Measurements from ENCODE around the gene POLR2A. TPM values are rescaled to one million over a fixed set of nuclear protein-coding genes. Genes with fewer than 3 reads are reported as not detected.

Gene POLR2A
- total and polyA plus RNA-seq, 2 donors (not counting 3 experiments of a cell fraction or from before 2014, with no cell fraction given): 45.9 to 145 TPM

GRCh38 chr17:7490144-7490543 lies 6.0 kb downstream of the POLR2A start:
- no peak overlapping the region for H3K4me3 ChIP-seq (replicated peaks in 1 of 3; ENCODE audit: insufficient read depth in 1 of 3, low read depth in 1 of 3, low read length in 3 of 3)
- peaks cover 92% of the 10 kb centered on the region for H3K79me2 ChIP-seq (ENCODE audit: control insufficient read depth, insufficient read depth, low read length)
- no peaks in the 10 kb centered on the region for H3K9me3 ChIP-seq (replicated peaks; ENCODE audit: control insufficient read depth, insufficient read depth, low read length)
- no peaks in the 10 kb centered on the region for H3K9me1 ChIP-seq (replicated peaks; ENCODE audit: control insufficient read depth, extremely low read depth, insufficient read depth, low read length)
- no peaks in the 10 kb centered on the region for H3K27me3 ChIP-seq (ENCODE audit: control insufficient read depth in 2 of 2, insufficient read depth in 2 of 2, low read length in 2 of 2)
- POLR2A ChIA-PET: no interaction called here
- TF ChIP-seq POLR2AphosphoS5 (IDR thresholded peaks at IDR 0.05; ENCODE audit: insufficient read depth, low read depth, low read length) (no peak), JUN (IDR thresholded peaks at IDR 0.05; ENCODE audit: borderline replicate concordance, insufficient read depth, insufficient read length, low read depth) (no peak), FOS (IDR thresholded peaks at IDR 0.05; ENCODE audit: borderline replicate concordance, insufficient read depth, low read length) (no peak), POLR2A (IDR thresholded peaks at IDR 0.05; ENCODE audit: low read depth, low read length) (no peak), EZH2 (IDR thresholded peaks at IDR 0.05; ENCODE audit: borderline replicate concordance, low read depth, low read length, severe bottlenecking) (no peak), GATA2 (IDR thresholded peaks at IDR 0.05; ENCODE audit: insufficient read depth, insufficient read length, low read depth, low read length) (no peak), CTCF (IDR thresholded peaks at IDR 0.05; ENCODE audit: extremely low read depth in 1 of 2, insufficient read depth in 1 of 2, low read depth in 1 of 2, low read length in 2 of 2) (no peak), MYC (IDR thresholded peaks at IDR 0.05; ENCODE audit: low read depth, low read length) (no peak), MAX (IDR thresholded peaks at IDR 0.05; ENCODE audit: insufficient read depth, insufficient read length) (no peak)
- no peak overlapping the region for H3K9ac ChIP-seq (replicated peaks; ENCODE audit: extremely low read depth, insufficient read depth, low read length)
- H4K20me1 ChIP-seq (replicated peaks; ENCODE audit: control insufficient read depth, extremely low read depth, insufficient read depth, low read length): peaks cover 8% of the 10 kb centered on the region
- H3K4me2 ChIP-seq (ENCODE audit: insufficient read depth, low read length): no peak overlapping the region
- FAIRE-seq (no peak), DNase-seq (ENCODE audit: low read depth, low spot score) (no peak)
- no TSS peak for BruUV-seq (replicated peaks)
- CTCF ChIA-PET: interaction anchor here (0.6 to 1.6 kb wide), 3 partner anchors 49 to 71 kb away, joined by 3 to 4 read pairs (median 4); no protein-coding TSS in a partner anchor
- dilution Hi-C loops (cut with MboI; ENCODE audit: extremely low pct_ligation_motif_present, low sequenced_read_pairs): no loop called here
- intact Hi-C loops (cut with micrococcal nuclease): no loop called here
- H2AFZ ChIP-seq (ENCODE audit: low read depth, low read length): no peak overlapping the region
- H3K36me3 ChIP-seq (ENCODE audit: control insufficient read depth in 2 of 2, extremely low read depth in 1 of 2, insufficient read depth in 2 of 2, low read length in 2 of 2): no peaks in the 10 kb centered on the region
- H3K4me1 ChIP-seq (ENCODE audit: control insufficient read depth, extremely low read depth, insufficient read depth, low read length): peaks cover 19% of the 10 kb centered on the region
- no peak overlapping the region for H3K27ac ChIP-seq (ENCODE audit: insufficient read depth, low read depth, low read length)

Data from endothelial cell of umbilical vein (primary cell).